Vagina (tissue), 2 donors: ENCODE results near the gene SAMD4B. TPM values are rescaled to one million over a fixed set of nuclear protein-coding genes. Genes with fewer than 3 reads are reported as not detected.

Experiments used
- DNase-seq, 2 donors: peaks; one replicate each; pipeline ENCODE4 v3.0.0-alpha.2; 2017; ENCODE audit errors: extremely low spot score in 2 of 2
- H3K27ac ChIP-seq: fragments of 200-600 bp; sonication (generic); one replicate; pipeline ENCODE4 v1.5.1; 2019
- H3K27me3 ChIP-seq: fragments of 200-600 bp; sonication (generic); one replicate; pipeline ENCODE4 v1.5.1; 2019
- H3K36me3 ChIP-seq, 2 donors: fragments of 200-600 bp; sonication (generic); one replicate each; pipeline ENCODE4 v1.5.1; 2017 to 2019
- H3K4me1 ChIP-seq: fragments of 200-600 bp; sonication (generic); one replicate; pipeline ENCODE4 v1.5.1; 2019
- H3K4me3 ChIP-seq, 2 donors: fragments of 200-600 bp; sonication (generic); 1 replicate in 1 of 2; 2 replicates in 1 of 2; pipeline ENCODE4 v1.5.1; 2016 to 2019
- H3K9me3 ChIP-seq: fragments of 200-600 bp; sonication (generic); one replicate; pipeline ENCODE4 v1.5.1; 2019
- CTCF ChIP-seq, 3 experiments: fragments of 450-650 bp in 2 of 3; fragments of 200-600 bp in 1 of 3; sonication (generic) in 1 of 3; IDR thresholded peaks; one replicate each; pipeline ENCODE4 v1.5.1; 2017 to 2019; ENCODE audit warnings: antibody characterized with exemption in 3 of 3, mild to moderate bottlenecking in 2 of 3, moderate library complexity in 2 of 3
- POLR2A ChIP-seq, 2 donors: fragments of 450-650 bp; IDR thresholded peaks; one replicate each; pipeline ENCODE4 v1.6.1; 2017; ENCODE audit warnings: antibody characterized with exemption in 2 of 2, mild to moderate bottlenecking in 2 of 2, moderate library complexity in 2 of 2
- POLR2AphosphoS5 ChIP-seq, 2 donors: sonication (generic); formaldehyde crosslinking; IDR thresholded peaks; one replicate each; pipeline ENCODE4 v1.9.0; 2017; ENCODE audit warnings: antibody characterized with exemption in 2 of 2, mild to moderate bottlenecking in 2 of 2, low read depth in 1 of 2; ENCODE audit not compliant: insufficient read depth in 1 of 2
- intact Hi-C: fragments of 100-400 bp; cut with DNase I; formaldehyde crosslinking; loops from one replicate; pipeline ENCODE4 v1.15.1; 2023
- total RNA-seq: library from RNA; depleted of rRNA; stranded (reverse); fragments of >200 nt; gene quantifications from one replicate; pipeline ENCODE4 v1.2.3, GENCODE V29; 2016

The SAMD4B gene
- total RNA-seq, 1 donor from 2014 or later, result 128 TPM

DNA sequence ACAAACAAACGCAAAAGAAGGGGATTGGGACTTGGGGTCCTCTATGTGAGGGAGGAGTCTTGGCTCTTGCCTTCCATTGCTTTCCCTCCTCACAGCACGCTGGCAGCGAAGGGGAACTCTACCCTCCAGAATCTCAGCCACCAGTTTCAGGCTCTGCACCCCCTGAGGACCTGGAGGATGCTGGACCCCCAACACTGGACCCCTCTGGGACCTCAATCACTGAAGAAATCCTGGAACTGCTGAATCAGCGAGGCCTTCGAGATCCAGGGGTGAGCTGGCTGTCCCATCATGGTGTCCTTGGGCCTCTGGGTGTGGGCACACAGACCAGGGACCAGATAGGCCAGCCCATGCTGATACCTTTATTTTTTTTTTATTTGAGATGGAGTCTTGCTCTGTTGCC, 79.8 kb downstream of the SAMD4B start:
- Histone ChIP-seq H3K27ac (no peak overlapping the region), H3K27me3 (no peaks in the 10 kb centered on the region), H3K4me1 (no peaks in the 10 kb centered on the region), H3K9me3 (no peaks in the 10 kb centered on the region), H3K4me3 (no peak overlapping the region), H3K36me3 (peaks cover 0 to 32% of the 10 kb centered on the region in 2 donors)
- TF ChIP-seq CTCF (IDR thresholded peaks at IDR 0.05) (no peak), POLR2A (IDR thresholded peaks at IDR 0.05) (no peak), POLR2AphosphoS5 (IDR thresholded peaks at IDR 0.05; ENCODE audit: insufficient read depth in 1 of 2, low read depth in 1 of 2) (no peak)
- intact Hi-C loops, result no loop called here
- DNase-seq, result no peak

DNA sequence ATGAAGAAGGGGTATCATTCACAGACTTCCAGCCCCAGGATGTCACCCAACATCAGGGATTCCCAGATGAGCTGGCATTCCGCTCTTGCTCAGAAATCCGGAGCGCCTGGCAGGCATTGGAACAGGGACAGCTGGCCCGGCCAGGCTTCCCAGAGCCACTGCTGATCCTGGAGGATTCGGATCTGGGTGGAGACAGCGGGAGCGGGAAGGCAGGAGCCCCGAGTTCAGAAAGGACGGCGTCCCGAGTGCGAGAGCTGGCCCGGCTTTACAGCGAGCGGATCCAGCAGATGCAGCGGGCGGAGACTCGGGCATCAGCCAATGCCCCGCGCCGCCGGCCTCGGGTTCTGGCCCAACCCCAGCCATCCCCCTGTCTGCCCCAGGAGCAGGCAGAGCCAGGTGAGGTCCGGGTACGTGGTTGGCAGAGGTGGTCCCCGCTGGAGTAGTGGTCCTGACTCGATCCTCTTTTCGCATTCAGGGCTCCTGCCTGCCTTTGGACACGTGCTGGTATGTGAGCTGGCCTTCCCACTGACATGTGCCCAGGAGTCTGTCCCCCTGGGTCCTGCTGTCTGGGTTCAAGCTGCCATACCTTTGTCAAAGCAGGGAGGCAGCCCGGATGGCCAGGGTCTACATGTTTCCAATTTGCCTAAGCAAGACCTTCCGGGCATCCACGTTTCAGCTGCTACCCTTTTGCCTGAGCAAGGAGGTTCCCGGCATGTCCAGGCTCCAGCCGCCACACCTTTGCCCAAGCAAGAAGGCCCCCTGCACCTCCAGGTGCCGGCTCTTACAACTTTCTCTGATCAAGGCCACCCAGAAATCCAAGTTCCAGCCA, 81.3 kb downstream of the SAMD4B start:
- TF ChIP-seq POLR2A (IDR thresholded peaks at IDR 0.05) (no peak), CTCF (IDR thresholded peaks at IDR 0.05) (no peak), POLR2AphosphoS5 (IDR thresholded peaks at IDR 0.05; ENCODE audit: insufficient read depth in 1 of 2, low read depth in 1 of 2) (no peak)
- H3K9me3 ChIP-seq, result no peaks in the 10 kb centered on the region
- H3K27ac ChIP-seq, result no peak overlapping the region
- no peak overlapping the region for H3K4me3 ChIP-seq
- DNase-seq, result no peak
- peaks cover 0 to 21% of the 10 kb centered on the region in 2 donors for H3K36me3 ChIP-seq
- H3K27me3 ChIP-seq, result no peaks in the 10 kb centered on the region
- peaks cover 5% of the 10 kb centered on the region for H3K4me1 ChIP-seq
- intact Hi-C loops, result no loop called here

DNA sequence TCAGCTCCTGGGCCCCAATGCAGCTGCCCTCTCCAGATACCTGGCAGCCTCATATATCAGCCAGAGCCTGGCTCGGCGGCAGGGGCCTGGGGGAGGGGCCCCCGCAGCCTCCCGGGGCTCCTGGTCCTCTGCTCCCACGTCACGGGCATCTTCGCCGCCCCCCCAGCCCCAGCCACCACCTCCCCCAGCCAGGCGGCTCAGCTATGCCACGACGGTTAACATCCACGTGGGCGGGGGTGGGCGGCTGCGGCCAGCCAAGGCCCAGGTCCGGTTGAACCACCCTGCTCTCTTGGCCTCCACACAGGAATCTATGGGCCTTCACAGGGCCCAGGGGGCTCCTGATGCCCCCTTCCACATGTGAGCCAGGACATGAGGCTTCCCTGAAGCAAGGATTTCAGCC, 82.7 kb downstream of the SAMD4B start:
- Histone ChIP-seq H3K9me3 (no peaks in the 10 kb centered on the region), H3K27me3 (no peaks in the 10 kb centered on the region), H3K4me1 (peaks cover 13% of the 10 kb centered on the region), H3K4me3 (no peak overlapping the region), H3K27ac (no peak overlapping the region), H3K36me3 (peaks cover 0 to 9% of the 10 kb centered on the region in 2 donors)
- intact Hi-C loops, result no loop called here
- DNase-seq, result no peak
- TF ChIP-seq POLR2A (IDR thresholded peaks at IDR 0.05) (no peak), POLR2AphosphoS5 (IDR thresholded peaks at IDR 0.05; ENCODE audit: insufficient read depth in 1 of 2, low read depth in 1 of 2) (no peak), CTCF (IDR thresholded peaks at IDR 0.05) (no peak)

GRCh38 chr19:39425744-39426143, 83.5 kb downstream of the SAMD4B start:
- peaks cover 13% of the 10 kb centered on the region for H3K4me1 ChIP-seq
- H3K27me3 ChIP-seq, result no peaks in the 10 kb centered on the region
- intact Hi-C loops, result no loop called here
- H3K9me3 ChIP-seq, result no peaks in the 10 kb centered on the region
- peaks cover 0 to under 1% of the 10 kb centered on the region in 2 donors for H3K36me3 ChIP-seq
- DNase-seq, result no peak
- H3K4me3 ChIP-seq, result no peak overlapping the region
- no peak overlapping the region for H3K27ac ChIP-seq
- TF ChIP-seq POLR2AphosphoS5 (IDR thresholded peaks at IDR 0.05; ENCODE audit: insufficient read depth in 1 of 2, low read depth in 1 of 2) (no peak), CTCF (IDR thresholded peaks at IDR 0.05) (no peak), POLR2A (IDR thresholded peaks at IDR 0.05) (no peak)

- Histone ChIP-seq H3K9me3 (no peaks in the 10 kb centered on the region), H3K4me1 (peaks cover 17% of the 10 kb centered on the region), H3K27ac (no peak overlapping the region), H3K36me3 (peaks cover 0 to 4% of the 10 kb centered on the region in 2 donors), H3K27me3 (no peaks in the 10 kb centered on the region), H3K4me3 (no peak overlapping the region)
- intact Hi-C loops, result no loop called here
- TF ChIP-seq CTCF (IDR thresholded peaks at IDR 0.05) (no peak), POLR2AphosphoS5 (IDR thresholded peaks at IDR 0.05; ENCODE audit: insufficient read depth in 1 of 2, low read depth in 1 of 2) (no peak), POLR2A (IDR thresholded peaks at IDR 0.05) (no peak)
- no peak for DNase-seq
Measured at GRCh38 chr19:39426170-39426569, 83.9 kb downstream of the SAMD4B start.
